Fibroblast of lung (primary cell): ENCODE data around the gene RNPEP. TPM values are rescaled to one million over a fixed set of nuclear protein-coding genes. Genes with fewer than 3 reads are reported as not detected.

Source experiments
- DNase-seq, 2 donors: peaks; one replicate each; pipeline versions ENCODE4 v3.0.0 to v3.0.0-alpha.2; 2010; ENCODE audit warnings: low read depth in 2 of 2
- H2AFZ ChIP-seq: 2 replicates; pipeline ENCODE4 v1.5.1; 2012; ENCODE audit warnings: low read length, control low read depth, inconsistent platforms
- H3K27ac ChIP-seq: 2 replicates; pipeline ENCODE4 v1.5.1; 2011; ENCODE audit warnings: low read length, control low read depth; ENCODE audit not compliant: insufficient read depth
- H3K27me3 ChIP-seq: 2 replicates; pipeline ENCODE4 v1.5.1; 2011; ENCODE audit warnings: mild to moderate bottlenecking, low read length; ENCODE audit not compliant: control insufficient read depth, insufficient read depth
- H3K36me3 ChIP-seq: 2 replicates; pipeline ENCODE4 v1.5.1; 2011; ENCODE audit warnings: low read length; ENCODE audit not compliant: control insufficient read depth, insufficient read depth
- H3K4me1 ChIP-seq: 2 replicates; pipeline ENCODE4 v1.5.1; 2011; ENCODE audit warnings: low read length; ENCODE audit not compliant: control insufficient read depth, insufficient read depth; ENCODE audit errors: extremely low read depth
- H3K4me2 ChIP-seq: 2 replicates; pipeline ENCODE4 v1.5.1; 2011; ENCODE audit warnings: low read length, control low read depth; ENCODE audit not compliant: insufficient read depth; ENCODE audit errors: extremely low read depth
- H3K4me3 ChIP-seq, 4 experiments: fragments of 200-600 bp in 1 of 4; sonication (generic) in 1 of 4; replicated peaks in 1 of 4; 2 replicates each; pipeline ENCODE4 v1.5.1; 2011 to 2016; ENCODE audit warnings: low read length in 4 of 4, low read depth in 3 of 4, mild to moderate bottlenecking in 3 of 4, control low read depth in 2 of 4, inconsistent platforms in 1 of 4, mixed read lengths in 1 of 4; ENCODE audit not compliant: insufficient read depth in 1 of 4; ENCODE audit errors: control extremely low read depth in 1 of 4
- H3K79me2 ChIP-seq: 2 replicates; pipeline ENCODE4 v1.5.1; 2012; ENCODE audit warnings: mild to moderate bottlenecking, low read length, inconsistent platforms; ENCODE audit not compliant: control insufficient read depth, insufficient read depth
- H3K9ac ChIP-seq: 2 replicates; pipeline ENCODE4 v1.5.1; 2011; ENCODE audit warnings: mild to moderate bottlenecking, low read length, control low read depth; ENCODE audit not compliant: insufficient read depth
- H3K9me3 ChIP-seq: 2 replicates; pipeline ENCODE4 v1.5.1; 2012; ENCODE audit warnings: low read depth, low read length; ENCODE audit not compliant: control insufficient read depth, insufficient read depth
- H4K20me1 ChIP-seq: 2 replicates; pipeline ENCODE4 v1.5.1; 2011; ENCODE audit warnings: low read length; ENCODE audit not compliant: control insufficient read depth, insufficient read depth; ENCODE audit errors: extremely low read depth
- EZH2 ChIP-seq: IDR thresholded peaks from 2 replicates; pipeline ENCODE4 v1.5.1; 2012; ENCODE audit warnings: low read length, control low read depth, mild to moderate bottlenecking; ENCODE audit errors: missing control alignments
- polyA plus RNA-seq, 2 donors: library from polyadenylated mRNA; depleted of rRNA in 1 of 2; stranded (reverse) in 1 of 2; unstranded in 1 of 2; fragments of >200 nt; gene quantifications; 2 replicates each; pipeline ENCODE4 v1.2.1, GENCODE V29; 2011 to 2012; ENCODE audit warnings: missing spikeins in 1 of 2
- total RNA-seq: library from RNA; depleted of rRNA; stranded (reverse); fragments of >200 nt; gene quantifications from 2 replicates; pipeline ENCODE4 v1.2.1, GENCODE V29; 2014
- TF ChIP-seq, protein P1 (sequence below), 2 donors: IDR thresholded peaks in 1 of 2; conservative IDR thresholded peaks in 1 of 2; 1 replicate in 1 of 2; 2 replicates in 1 of 2; pipeline ENCODE4 v1.5.1; 2011 to 2012; ENCODE audit warnings: low read length in 2 of 2, control low read depth in 1 of 2, inconsistent platforms in 1 of 2, low read depth in 1 of 2, mild to moderate bottlenecking in 1 of 2

RNPEP gene
- total and polyA plus RNA-seq, 2 donors (not counting 1 experiment from before 2014, with no cell fraction given): 56.9 to 77.1 TPM

- no peak overlapping the region for H3K27ac ChIP-seq
Observed at GRCh38 chr1:201970334-201971159, 11.9 kb upstream of the RNPEP start.

DNA sequence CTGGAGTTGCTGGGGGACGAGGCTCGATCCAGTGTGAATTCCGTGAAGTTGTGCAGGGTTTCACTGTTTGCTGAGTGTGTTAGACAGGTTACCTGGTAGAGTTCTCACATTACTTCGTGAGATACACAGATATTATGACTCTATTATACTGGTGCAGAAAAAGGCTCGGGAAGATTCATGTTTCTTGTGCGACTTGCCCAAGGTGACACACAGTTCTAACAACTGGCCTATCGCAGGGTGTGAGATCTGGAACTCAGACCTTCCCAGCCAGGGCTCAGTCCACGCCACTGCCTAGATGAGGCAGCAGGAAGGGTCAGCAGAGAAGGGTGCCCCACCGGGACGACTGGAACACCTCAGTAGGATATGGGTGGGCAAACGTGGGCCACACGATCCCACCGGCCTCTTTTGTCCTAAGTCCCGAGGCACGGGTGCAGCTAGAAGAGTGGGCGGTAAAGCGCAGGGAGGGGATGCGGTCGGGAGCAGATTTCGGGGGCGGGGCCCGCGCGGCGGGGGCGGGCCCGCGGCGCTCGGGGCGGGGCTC lies 296 bp upstream of the RNPEP start:
- no peaks in the 10 kb centered on the region for H4K20me1 ChIP-seq
- no peaks in the 10 kb centered on the region for H3K27me3 ChIP-seq
- H3K4me3 ChIP-seq: peak overlapping the region; percentile 30 to 92 (median 52)
- no peaks in the 10 kb centered on the region for H3K36me3 ChIP-seq
- no peak overlapping the region for H3K27ac ChIP-seq
- no peaks in the 10 kb centered on the region for H3K4me1 ChIP-seq
- DNase-seq: peak in 1 of 2 donors; percentile 17
- peak overlapping the region; percentile 84 for H2AFZ ChIP-seq
- H3K9me3 ChIP-seq: no peaks in the 10 kb centered on the region
- peak overlapping the region; percentile 31 for H3K9ac ChIP-seq
- TF ChIP-seq, protein P1, sequence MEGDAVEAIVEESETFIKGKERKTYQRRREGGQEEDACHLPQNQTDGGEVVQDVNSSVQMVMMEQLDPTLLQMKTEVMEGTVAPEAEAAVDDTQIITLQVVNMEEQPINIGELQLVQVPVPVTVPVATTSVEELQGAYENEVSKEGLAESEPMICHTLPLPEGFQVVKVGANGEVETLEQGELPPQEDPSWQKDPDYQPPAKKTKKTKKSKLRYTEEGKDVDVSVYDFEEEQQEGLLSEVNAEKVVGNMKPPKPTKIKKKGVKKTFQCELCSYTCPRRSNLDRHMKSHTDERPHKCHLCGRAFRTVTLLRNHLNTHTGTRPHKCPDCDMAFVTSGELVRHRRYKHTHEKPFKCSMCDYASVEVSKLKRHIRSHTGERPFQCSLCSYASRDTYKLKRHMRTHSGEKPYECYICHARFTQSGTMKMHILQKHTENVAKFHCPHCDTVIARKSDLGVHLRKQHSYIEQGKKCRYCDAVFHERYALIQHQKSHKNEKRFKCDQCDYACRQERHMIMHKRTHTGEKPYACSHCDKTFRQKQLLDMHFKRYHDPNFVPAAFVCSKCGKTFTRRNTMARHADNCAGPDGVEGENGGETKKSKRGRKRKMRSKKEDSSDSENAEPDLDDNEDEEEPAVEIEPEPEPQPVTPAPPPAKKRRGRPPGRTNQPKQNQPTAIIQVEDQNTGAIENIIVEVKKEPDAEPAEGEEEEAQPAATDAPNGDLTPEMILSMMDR (conservative IDR thresholded peaks at IDR 0.05 in 1 of 2, IDR thresholded peaks at IDR 0.05 in 1 of 2; ENCODE audit: low read depth in 1 of 2, low read length in 2 of 2): no peak
- H3K4me2 ChIP-seq: peak overlapping the region; percentile 91
- peaks cover 31% of the 10 kb centered on the region for H3K79me2 ChIP-seq

More at GRCh38 chr1:201970334-201971159, 11.9 kb upstream of the RNPEP start:
- no peaks in the 10 kb centered on the region for H3K79me2 ChIP-seq
- peaks cover 6% of the 10 kb centered on the region for H3K36me3 ChIP-seq
- TF ChIP-seq, protein P1 (conservative IDR thresholded peaks at IDR 0.05 in 1 of 2, IDR thresholded peaks at IDR 0.05 in 1 of 2; ENCODE audit: low read depth in 1 of 2, low read length in 2 of 2): no peak
- no peak for TF ChIP-seq EZH2
- peaks cover 5% of the 10 kb centered on the region for H3K4me1 ChIP-seq
- no peaks in the 10 kb centered on the region for H3K9me3 ChIP-seq
- no peak overlapping the region for H2AFZ ChIP-seq
- H3K4me3 ChIP-seq: no peak overlapping the region
- H3K9ac ChIP-seq: no peak overlapping the region
- no peaks in the 10 kb centered on the region for H3K27me3 ChIP-seq
- H3K4me2 ChIP-seq: no peak overlapping the region
- DNase-seq: peak in 1 of 2 donors; percentile 52
- no peaks in the 10 kb centered on the region for H4K20me1 ChIP-seq

DNA sequence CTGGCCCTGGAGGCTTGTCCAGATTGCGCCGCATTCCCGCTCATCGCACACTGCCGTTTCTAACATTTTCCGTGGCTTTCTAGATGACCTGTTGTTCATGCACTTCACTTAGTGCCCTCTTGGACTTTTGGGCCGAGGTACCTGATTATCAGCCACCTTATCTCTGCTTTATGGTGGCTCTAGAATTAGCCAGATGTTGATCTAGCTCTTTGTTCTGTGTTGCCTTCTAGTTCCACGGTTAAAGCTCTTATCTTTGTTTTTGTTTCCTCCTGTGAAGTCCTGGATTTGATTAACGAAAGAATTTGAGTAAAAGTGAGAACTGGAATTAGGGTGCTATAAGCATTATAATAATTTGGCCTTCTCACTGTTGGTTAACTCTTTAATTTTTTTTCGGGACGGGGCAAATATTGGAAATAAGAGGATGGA lies 945 bp downstream of the RNPEP start:
- Histone ChIP-seq H4K20me1 (no peaks in the 10 kb centered on the region), H3K4me3 (peak overlapping the region; percentile 92 to 95 (median 94)), H3K27me3 (no peaks in the 10 kb centered on the region), H3K9ac (peak overlapping the region; percentile 83), H3K79me2 (peaks cover 31% of the 10 kb centered on the region), H3K4me1 (no peaks in the 10 kb centered on the region), H3K9me3 (no peaks in the 10 kb centered on the region), H3K36me3 (no peaks in the 10 kb centered on the region), H2AFZ (peak overlapping the region; percentile 97), H3K4me2 (peak overlapping the region; percentile 84), H3K27ac (peak overlapping the region; percentile 74)
- DNase-seq: no peak
- TF ChIP-seq EZH2: no peak
- TF ChIP-seq, protein P1 (conservative IDR thresholded peaks at IDR 0.05 in 1 of 2, IDR thresholded peaks at IDR 0.05 in 1 of 2; ENCODE audit: low read depth in 1 of 2, low read length in 2 of 2): no peak
